Measurements from ENCODE around the gene DEGS2. TPM values are rescaled to one million over a fixed set of nuclear protein-coding genes. Genes with fewer than 3 reads are reported as not detected.

Gene DEGS2
- total RNA-seq, 1 experiment from 2014 or later: 1.6 TPM

- TF ChIP-seq ZBTB43 (CRISPR knock-in tag; IDR thresholded peaks at IDR 0.05) (no peak), ZNF532 (CRISPR knock-in tag; IDR thresholded peaks at IDR 0.05; ENCODE audit: borderline replicate concordance) (no peak), AFF4 (CRISPR knock-in tag; IDR thresholded peaks at IDR 0.05; ENCODE audit: borderline replicate concordance) (no peak), CREM (CRISPR knock-in tag; IDR thresholded peaks at IDR 0.05) (no peak), SP1 (CRISPR knock-in tag; conservative IDR thresholded peaks at IDR 0.05) (no peak), ZNF671 (CRISPR knock-in tag; IDR thresholded peaks at IDR 0.05) (no peak), RORB (CRISPR knock-in tag; IDR thresholded peaks at IDR 0.05) (no peak), ZNF232 (CRISPR knock-in tag; IDR thresholded peaks at IDR 0.05) (no peak), ZNF416 (CRISPR knock-in tag; IDR thresholded peaks at IDR 0.05) (no peak)
Observed at GRCh38 chr14:100138955-100139354, 20.5 kb downstream of the DEGS2 start (continued).

GRCh38 chr14:100138082-100138787 is 21.2 kb downstream of the DEGS2 start:
- DNase-seq (ENCODE audit: low spot score) (no peak), ATAC-seq (no peak)
- POLR2A ChIA-PET: no interaction called here
- CTCF ChIA-PET: interaction anchor here (1.2 to 9.5 kb wide), 3 partner anchors 15 to 55 kb away, joined by 3 to 136 read pairs (median 3); no protein-coding TSS in a partner anchor
- no peak overlapping the region for H3K27ac Mint-ChIP-seq
- H3K9me3 Mint-ChIP-seq: no peaks in the 10 kb centered on the region
- no peaks in the 10 kb centered on the region for H3K27me3 Mint-ChIP-seq (ENCODE audit: low read depth)
- peaks cover 8% of the 10 kb centered on the region for H3K4me1 Mint-ChIP-seq
- no peak overlapping the region for H3K4me3 Mint-ChIP-seq
- H3K36me3 Mint-ChIP-seq: no peaks in the 10 kb centered on the region; the same call in 1 of the 2 replicates
- no peak for TF ChIP-seq ATF2 (CRISPR knock-in tag; IDR thresholded peaks at IDR 0.05; ENCODE audit: borderline replicate concordance, low read depth)
- no peak for TF ChIP-seq ZNF317 (CRISPR knock-in tag; IDR thresholded peaks at IDR 0.05; ENCODE audit: borderline replicate concordance, low read depth)
- no peak for TF ChIP-seq RELA (CRISPR knock-in tag; IDR thresholded peaks at IDR 0.05; ENCODE audit: borderline replicate concordance)
- no peak for TF ChIP-seq ZNF671 (CRISPR knock-in tag; IDR thresholded peaks at IDR 0.05)
- TF ChIP-seq SMAD4 (CRISPR knock-in tag; IDR thresholded peaks at IDR 0.05): no peak
- TF ChIP-seq FOXP4 (CRISPR knock-in tag; IDR thresholded peaks at IDR 0.05): no peak
- no peak for TF ChIP-seq ELF4 (CRISPR knock-in tag; IDR thresholded peaks at IDR 0.05; ENCODE audit: low read depth)
- TF ChIP-seq GTF2I (CRISPR knock-in tag; conservative IDR thresholded peaks at IDR 0.05): no peak
- TF ChIP-seq JUN (CRISPR knock-in tag; IDR thresholded peaks at IDR 0.05): no peak
- TF ChIP-seq USF1 (CRISPR knock-in tag; IDR thresholded peaks at IDR 0.05): no peak
- no peak for TF ChIP-seq ZMAT4 (CRISPR knock-in tag; IDR thresholded peaks at IDR 0.05)
- TF ChIP-seq MYBL2 (CRISPR knock-in tag; IDR thresholded peaks at IDR 0.05): no peak
- no peak for TF ChIP-seq E2F1 (CRISPR knock-in tag; IDR thresholded peaks at IDR 0.05)

Measured in WTC11 (cell line).